SH-SY5Y (cell line): ENCODE results near the gene CCDC106.

Source experiments
- GATA2 ChIP-seq: IDR thresholded peaks from 2 replicates; pipeline ENCODE4 v1.6.1; 2011; ENCODE audit warnings: mild to moderate bottlenecking, low read depth, low read length
- GATA3 ChIP-seq: IDR thresholded peaks from 2 replicates; pipeline ENCODE4 v1.6.1; 2011; ENCODE audit warnings: low read depth, mild to moderate bottlenecking, low read length, moderate library complexity

DNA sequence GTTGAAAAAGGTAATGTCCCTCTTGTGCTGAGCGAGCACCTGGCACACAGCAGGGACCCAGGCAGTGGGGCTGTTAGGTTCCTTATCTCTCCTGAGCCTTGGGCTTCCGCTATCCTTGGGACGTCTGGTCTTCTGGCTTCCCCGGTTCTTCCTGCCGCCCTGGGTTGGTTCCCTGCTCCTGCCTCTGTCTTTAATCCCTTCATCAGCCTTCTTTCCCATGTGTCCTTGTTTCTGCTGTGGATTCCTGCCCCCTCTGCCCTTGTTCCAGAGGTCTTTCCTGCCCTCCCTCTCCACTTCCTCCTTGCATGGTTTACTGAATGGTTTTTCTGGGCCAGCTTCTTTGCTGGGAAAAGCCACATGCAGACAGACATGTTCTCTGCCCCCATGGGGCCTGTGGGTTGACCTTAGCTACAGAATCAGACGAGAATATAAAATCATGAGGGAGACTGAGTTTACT lies 29.6 kb downstream of the CCDC106 start:
- TF ChIP-seq GATA2 = no peak
- TF ChIP-seq GATA3 = no peak
